Muscle of leg (tissue), 11 donors: ENCODE results near the gene UBE2K. TPM values are rescaled to one million over a fixed set of nuclear protein-coding genes. Genes with fewer than 3 reads are reported as not detected.
"Not testable (repeated sequence)": the region's sequence is repeated elsewhere in the genome, so short reads cannot be mapped to it uniquely, and the experiment has no call there.

Experiments
- DNase-seq: peaks from one replicate; pipeline ENCODE4 v3.0.0; 2013
- H3K27ac ChIP-seq: one replicate; pipeline ENCODE4 v1.5.1; 2013; ENCODE audit warnings: mild to moderate bottlenecking, low read length, control low read depth
- H3K27me3 ChIP-seq: one replicate; pipeline ENCODE4 v1.6.1; 2013; ENCODE audit warnings: low read length; ENCODE audit not compliant: control insufficient read depth, insufficient read depth
- H3K36me3 ChIP-seq: one replicate; pipeline ENCODE4 v1.6.1; 2013; ENCODE audit warnings: low read length; ENCODE audit not compliant: control insufficient read depth, insufficient read depth
- H3K4me1 ChIP-seq: one replicate; pipeline ENCODE4 v1.6.1; 2013; ENCODE audit warnings: low read length; ENCODE audit not compliant: control insufficient read depth, insufficient read depth
- H3K4me3 ChIP-seq: one replicate; pipeline ENCODE4 v1.5.1; 2013; ENCODE audit warnings: low read length, control low read depth
- H3K9me3 ChIP-seq: replicated peaks from 2 replicates; pipeline ENCODE4 v1.6.1; 2013; ENCODE audit warnings: low read depth, low read length; ENCODE audit not compliant: control insufficient read depth
- WGBS: methylation state at CpG from one replicate; pipeline ENCODE4 v1.1.5; 2013; ENCODE audit warnings: missing lambda C conversion rate; ENCODE audit not compliant: insufficient coverage; 5-methylcytosine and 5-hydroxymethylcytosine counted together
- polyA plus RNA-seq, 8 donors: library from polyadenylated mRNA; unstranded; fragments of 120-200 nt; gene quantifications; one replicate each; pipeline versions ENCODE4 v1.2.1 to v1.2.3, GENCODE V29; 2013; ENCODE audit warnings: inconsistent platforms in 1 of 8, low replicate concordance in 1 of 8; ENCODE audit not compliant: insufficient read length in 8 of 8, insufficient read depth in 1 of 8
- total RNA-seq: library from RNA; stranded (reverse); fragments of 120-200 nt; gene quantifications from one replicate; pipeline ENCODE4 v1.2.4, GENCODE V29; 2013

The UBE2K gene
- total and polyA plus RNA-seq, 9 donors = 16.0 to 68.3 (median 51.1) TPM

DNA sequence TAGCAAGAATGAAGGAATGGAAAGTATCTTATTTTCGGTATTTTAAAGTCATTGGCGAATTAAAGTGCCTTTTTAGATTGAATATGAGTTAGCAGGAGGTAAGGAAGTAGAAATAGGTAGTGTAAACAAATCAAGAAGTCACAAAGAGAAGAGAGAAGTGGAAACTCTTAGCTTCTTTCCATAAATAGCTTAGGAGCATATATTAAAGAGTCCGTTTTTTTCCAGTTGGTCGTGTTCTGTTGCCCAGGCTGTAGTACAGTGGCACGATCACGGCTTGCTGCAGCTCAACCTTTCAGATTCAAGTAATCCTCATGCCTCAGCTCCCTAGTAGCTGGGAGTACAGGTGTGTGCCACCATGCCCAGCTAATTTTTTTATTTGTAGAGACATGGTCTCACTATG lies 56.4 kb downstream of the UBE2K start:
- Histone ChIP-seq H3K36me3 (peaks cover 13% of the 10 kb centered on the region), H3K27ac (no peak overlapping the region), H3K9me3 (no peaks in the 10 kb centered on the region), H3K4me1 (no peaks in the 10 kb centered on the region), H3K27me3 (no peaks in the 10 kb centered on the region), H3K4me3 (no peak overlapping the region)
- 100% methylated on average over 1 of the region's 6 CpGs for WGBS
- DNase-seq = peak; percentile 44

DNA sequence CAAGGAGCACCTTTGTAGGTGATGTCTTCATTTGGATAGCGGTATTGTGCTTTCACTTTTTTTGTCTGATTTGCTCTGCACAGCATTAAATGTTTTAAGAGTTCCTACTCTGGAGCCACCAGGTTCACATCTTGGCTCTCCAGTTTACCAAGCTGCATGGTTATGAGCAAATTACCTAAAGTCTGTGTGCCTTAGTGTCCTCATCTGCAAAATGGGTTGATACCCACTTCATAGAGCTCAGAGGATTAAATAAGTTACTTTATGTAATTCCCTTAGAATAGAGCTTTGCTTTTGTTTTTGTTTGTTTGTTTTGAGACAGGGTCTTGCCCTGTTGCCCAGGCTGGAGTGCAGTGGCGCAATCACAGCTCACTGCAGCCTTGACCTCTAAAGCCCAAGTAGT lies 58.2 kb downstream of the UBE2K start:
- Histone ChIP-seq H3K4me3 (no peak overlapping the region), H3K27ac (no peak overlapping the region), H3K4me1 (no peaks in the 10 kb centered on the region), H3K9me3 (no peaks in the 10 kb centered on the region), H3K27me3 (no peaks in the 10 kb centered on the region), H3K36me3 (peaks cover 21% of the 10 kb centered on the region)
- DNase-seq = no peak
- no CpG with 5 or more reads among the region's 2 CpGs for WGBS

DNA sequence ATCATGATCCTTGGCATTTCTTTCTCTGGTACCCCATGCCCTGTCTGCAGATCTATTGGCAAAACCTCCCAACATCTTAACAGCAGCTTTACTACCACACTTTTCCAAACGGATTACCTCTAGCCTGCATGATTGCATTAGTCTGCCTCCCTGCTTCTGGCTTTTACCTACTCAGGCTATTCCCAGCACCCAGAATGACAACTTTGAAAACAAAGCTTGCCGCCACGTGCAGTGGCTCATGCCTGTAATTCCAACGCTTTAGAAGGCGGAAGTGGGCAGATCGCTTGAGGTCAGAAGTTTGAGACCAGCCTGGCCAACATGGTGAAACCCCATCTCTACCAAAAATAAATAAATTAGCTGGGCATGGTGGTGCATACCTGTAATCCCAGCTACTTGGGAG lies 60.2 kb downstream of the UBE2K start:
- no peak overlapping the region for H3K4me3 ChIP-seq
- no peak for DNase-seq
- no peaks in the 10 kb centered on the region for H3K4me1 ChIP-seq
- H3K27me3 ChIP-seq = no peaks in the 10 kb centered on the region
- no peaks in the 10 kb centered on the region for H3K9me3 ChIP-seq
- H3K27ac ChIP-seq = no peak overlapping the region
- WGBS = 83% methylated on average over 1 of the region's 6 CpGs
- peaks cover 24% of the 10 kb centered on the region for H3K36me3 ChIP-seq

- 80% methylated on average over 1 of the region's 4 CpGs for WGBS
- peaks cover 24% of the 10 kb centered on the region for H3K36me3 ChIP-seq
- no peak overlapping the region for H3K27ac ChIP-seq
- no peak overlapping the region for H3K4me3 ChIP-seq
- H3K27me3 ChIP-seq = no peaks in the 10 kb centered on the region
- no peaks in the 10 kb centered on the region for H3K9me3 ChIP-seq
- no peaks in the 10 kb centered on the region for H3K4me1 ChIP-seq
- no peak for DNase-seq
Measured at GRCh38 chr4:39759569-39759968, 61.6 kb downstream of the UBE2K start.

- Histone ChIP-seq H3K36me3 (peaks cover 26% of the 10 kb centered on the region), H3K4me1 (no peaks in the 10 kb centered on the region), H3K27ac (no peak overlapping the region), H3K27me3 (no peaks in the 10 kb centered on the region), H3K4me3 (no peak overlapping the region), H3K9me3 (no peaks in the 10 kb centered on the region)
- no CpG with 5 or more reads among the region's 4 CpGs for WGBS
- DNase-seq = no peak
Measured at GRCh38 chr4:39761005-39761667, 63.2 kb downstream of the UBE2K start.

- Histone ChIP-seq H3K27me3 (no peaks in the 10 kb centered on the region), H3K4me1 (no peaks in the 10 kb centered on the region), H3K4me3 (no peak overlapping the region), H3K9me3 (no peaks in the 10 kb centered on the region), H3K36me3 (peaks cover 24% of the 10 kb centered on the region), H3K27ac (no peak overlapping the region)
- WGBS = 93% methylated on average over 5 of the region's 9 CpGs
- DNase-seq = no peak
Measured at GRCh38 chr4:39763714-39764572, 66.0 kb downstream of the UBE2K start.

DNA sequence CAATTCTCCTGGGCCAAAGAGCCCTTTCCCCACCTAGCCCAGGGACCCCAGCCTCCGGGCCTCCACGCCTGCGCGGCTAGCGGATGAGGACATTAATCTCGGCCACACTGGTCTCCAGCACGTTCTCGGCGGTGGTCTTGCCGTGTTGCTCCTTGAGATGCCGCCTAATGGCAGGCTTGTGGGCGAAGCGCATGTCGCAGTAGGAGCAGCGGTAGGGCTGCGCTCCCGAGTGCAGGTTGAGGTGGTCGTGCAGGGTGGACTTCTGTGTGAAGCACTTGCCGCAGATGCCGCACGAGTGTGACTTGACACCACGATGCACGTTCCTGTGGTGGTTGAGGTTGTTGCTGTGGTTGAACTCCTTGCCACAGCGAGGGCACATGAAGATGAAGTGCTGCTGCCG lies 72.1 kb downstream of the UBE2K start:
- Histone ChIP-seq H3K27ac (no peak overlapping the region), H3K9me3 (no peaks in the 10 kb centered on the region), H3K36me3 (peaks cover 35% of the 10 kb centered on the region), H3K27me3 (no peaks in the 10 kb centered on the region), H3K4me1 (no peaks in the 10 kb centered on the region), H3K4me3 (no peak overlapping the region)
- no peak for DNase-seq
- 96% methylated on average over 21 of the region's 25 CpGs for WGBS

- Histone ChIP-seq H3K4me1 (no peaks in the 10 kb centered on the region), H3K27me3 (no peaks in the 10 kb centered on the region), H3K36me3 (peaks cover 35% of the 10 kb centered on the region), H3K4me3 (no peak overlapping the region), H3K27ac (no peak overlapping the region), H3K9me3 (no peaks in the 10 kb centered on the region)
- no peak for DNase-seq
- 96% methylated on average over 16 of the region's 19 CpGs for WGBS
Measured at GRCh38 chr4:39770471-39770870, 72.5 kb downstream of the UBE2K start.

- Histone ChIP-seq H3K9me3 (no peaks in the 10 kb centered on the region), H3K4me3 (no peak overlapping the region), H3K4me1 (no peaks in the 10 kb centered on the region), H3K27ac (no peak overlapping the region), H3K27me3 (no peaks in the 10 kb centered on the region), H3K36me3 (peaks cover 33% of the 10 kb centered on the region)
- no peak for DNase-seq
- WGBS = 95% methylated on average over 50 of the region's 57 CpGs
Measured at GRCh38 chr4:39770969-39771724, 73.2 kb downstream of the UBE2K start.

DNA sequence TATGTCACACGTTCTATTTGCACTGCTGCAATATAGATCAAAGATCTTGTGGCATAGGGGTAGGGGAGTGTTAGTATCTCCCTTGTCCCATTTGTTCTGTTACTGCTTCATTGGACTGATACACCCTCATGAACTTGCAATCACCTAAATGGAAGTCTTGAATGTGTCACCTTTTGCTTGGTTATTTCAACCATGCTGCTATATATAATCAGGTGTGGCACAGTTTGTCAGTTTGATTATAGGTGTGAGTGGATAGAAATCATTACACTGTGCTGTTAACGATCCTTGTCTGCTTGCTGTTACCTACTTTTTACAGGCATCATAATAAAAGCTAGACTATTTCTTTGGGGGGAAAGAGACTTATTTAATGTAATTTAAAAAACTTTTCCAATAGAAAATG lies 84.1 kb downstream of the UBE2K start:
- H3K4me3 ChIP-seq, H3K36me3 ChIP-seq: not testable (repeated sequence)
- WGBS = no CpG with 5 or more reads among the region's 2 CpGs

More for the DNA sequence above, 84.1 kb downstream of the UBE2K start:
- not testable (repeated sequence) for H3K27ac ChIP-seq, H3K9me3 ChIP-seq, DNase-seq, H3K27me3 ChIP-seq, H3K4me1 ChIP-seq
